NCI-H748 (cell line): Measurements from ENCODE around the gene HEBP1.
"Not testable (repeated sequence)": the region's sequence is repeated elsewhere in the genome, so short reads cannot be mapped to it uniquely, and the experiment has no call there.

Experiments
- DNase-seq: peaks from one replicate; lab custom pipeline; 2025; ENCODE audit not compliant: unreplicated experiment; lab: John Stamatoyannopoulos, UW

Gene HEBP1

GRCh38 chr12:12999959-13000615 is at the start of gene HEBP1:
Gene HEBP1, minus strand, starts transcription at chr12:13000265. Its CDS starts 151 bp downstream, at chr12:13000114.
- DNase-seq: peak; percentile 73

GRCh38 chr12:13049816-13050215 is 49.8 kb upstream of the HEBP1 start:
- no peak for DNase-seq

GRCh38 chr12:13046964-13047363 is 46.9 kb upstream of the HEBP1 start:
- DNase-seq: no peak

GRCh38 chr12:13045816-13046215 is 45.8 kb upstream of the HEBP1 start:
- DNase-seq: no peak

GRCh38 chr12:13044906-13045299 is 44.8 kb upstream of the HEBP1 start:
- no peak for DNase-seq

- DNase-seq: peak; percentile 75
Measured at GRCh38 chr12:13044002-13044905, 44.2 kb upstream of the HEBP1 start, which contains the start of gene FAM234B. Gene FAM234B, plus strand, starts transcription at chr12:13044381. Its CDS starts 23 bp downstream, at chr12:13044404.

- no peak for DNase-seq
Measured at GRCh38 chr12:13042666-13043230, 42.7 kb upstream of the HEBP1 start.

- DNase-seq: no peak
Measured at GRCh38 chr12:13041224-13041623, 41.2 kb upstream of the HEBP1 start.

- DNase-seq: peak; percentile 9
Measured at GRCh38 chr12:13039328-13039956, 39.4 kb upstream of the HEBP1 start.

- DNase-seq: no peak
Measured at GRCh38 chr12:13038491-13039161, 38.6 kb upstream of the HEBP1 start.

GRCh38 chr12:13036881-13037280 is 36.8 kb upstream of the HEBP1 start:
- no peak for DNase-seq

GRCh38 chr12:13035335-13035734 is 35.3 kb upstream of the HEBP1 start:
- DNase-seq: not testable (repeated sequence)

GRCh38 chr12:13033476-13033875 is 33.4 kb upstream of the HEBP1 start:
- DNase-seq: no peak

GRCh38 chr12:13032164-13032563 is 32.1 kb upstream of the HEBP1 start:
- DNase-seq: no peak

- no peak for DNase-seq
Measured at GRCh38 chr12:13030541-13031291, 30.7 kb upstream of the HEBP1 start.

GRCh38 chr12:13028825-13029570 is 28.9 kb upstream of the HEBP1 start:
- DNase-seq: no peak

GRCh38 chr12:13027508-13027907 is 27.4 kb upstream of the HEBP1 start:
- no peak for DNase-seq

GRCh38 chr12:13027032-13027431 is 27.0 kb upstream of the HEBP1 start:
- no peak for DNase-seq

GRCh38 chr12:13026286-13026685 is 26.2 kb upstream of the HEBP1 start:
- DNase-seq: no peak
